ENCODE measurements around the gene CHAF1B. TPM values are rescaled to one million over a fixed set of nuclear protein-coding genes. Genes with fewer than 3 reads are reported as not detected.

CHAF1B gene
- total RNA-seq (2013; cell fraction: nucleolus; rRNA removed): 6.5 and 6.7 TPM in 2 replicates
- 12.8 and 13.7 TPM in 2 replicates for total RNA-seq (2014; rRNA removed)
- total RNA-seq (2014; rRNA removed; fragmentation: Illumina TruSeq; extraction: Trizol): 14.6 and 16.4 TPM in 2 replicates
- 24.8 TPM in 2 replicates for total RNA-seq (2021)
- polyA plus RNA-seq (2011; ENCODE audit: low read depth): 7.6 TPM
- polyA plus RNA-seq (2011; rRNA removed): 13.6 and 18.2 TPM in 2 replicates
- polyA plus RNA-seq (2011; cell fraction: cytosol; rRNA removed): 12.2 and 12.9 TPM in 2 replicates
- polyA plus RNA-seq (2011; cell fraction: nucleus; rRNA removed): 8.2 and 13.0 TPM in 2 replicates
- 7.7 and 8.2 TPM in 2 replicates for polyA plus RNA-seq (2012)
- polyA plus RNA-seq (2014; fragmentation: Illumina TruSeq; extraction: Trizol): 18.8 and 21.4 TPM in 2 replicates
- 1 to 10 TPM; 5.9 TPM for polyA plus RNA-seq (2014; fragmentation: Nextera tagmentation; extraction: Ambion mirVana)
- polyA plus RNA-seq (2014; rRNA removed): 15.1 and 15.2 TPM in 2 replicates
- 10 to 100 TPM; 31.4 to 31.5 TPM for polyA plus RNA-seq (2016; fragmentation: Nextera tagmentation; extraction: Ambion mirVana)
- polyA minus RNA-seq (2011; rRNA and poly(A)+ RNA removed): 10.4 and 11.1 TPM in 2 replicates
- polyA minus RNA-seq (2011; cell fraction: cytosol; rRNA and poly(A)+ RNA removed): 7.6 and 9.8 TPM in 2 replicates
- 2.8 and 7.1 TPM in 2 replicates for polyA minus RNA-seq (2011; cell fraction: nucleus; rRNA and poly(A)+ RNA removed)
- Bru-seq, nascent RNA: percentile 64 among the genes with signal in this experiment
- BruChase-seq, experiment 1, labeled RNA remaining after a 6-hour chase: percentile 64 among the genes with signal in this experiment
- percentile 63 among the genes with signal in this experiment for BruChase-seq, experiment 2, labeled RNA remaining after a 2-hour chase
- long read RNA-seq, experiment 1, full-length matches to known transcripts: 33 of 52 reads
- long read RNA-seq, experiment 1, partial matches to known transcripts: 6 of 52 reads
- long read RNA-seq, experiment 1, other reads (novel, unspliced or antisense): 13 of 52 reads
- long read RNA-seq, experiment 2, full-length matches to known transcripts: 26 of 55 reads
- long read RNA-seq, experiment 2, partial matches to known transcripts: 3 of 55 reads
- long read RNA-seq, experiment 2, other reads (novel, unspliced or antisense): 26 of 55 reads

- intact Hi-C loops (cut with micrococcal nuclease; ENCODE audit: unreplicated experiment) (loop anchor here (5.0 kb wide), 1 partner anchor 233 kb away; no protein-coding TSS in a partner anchor), in situ Hi-C loops (cut with MboI) (no loop called here)
- ChIA-PET POLR2A (interaction anchor here (0.5 to 1.7 kb wide), 3 partner anchors 53 to 1069 kb away, joined by 3 to 7 read pairs (median 4); no protein-coding TSS in a partner anchor), SMC1A (ENCODE audit: uncharacterized antibody, unreplicated experiment) (interaction anchor here (2.0 kb wide), 1 partner anchor 8 kb away, joined by 5 read pairs; no protein-coding TSS in a partner anchor), RAD21 (ENCODE audit: unreplicated experiment) (no interaction called here), CTCF (no interaction called here)
- no peak for DNase-seq (ENCODE audit: low read depth, low spot score)
- Histone ChIP-seq H3K9me3 (replicated peaks; ENCODE audit: control insufficient read depth, insufficient read depth, low read length) (no peaks in the 10 kb centered on the region), H4K20me1 (ENCODE audit: control insufficient read depth, insufficient read depth) (no peaks in the 10 kb centered on the region), H3K4me1 (ENCODE audit: control insufficient read depth, insufficient read depth, low read length) (no peaks in the 10 kb centered on the region; the same call in 1 of the 2 replicates), H3K27ac (ENCODE audit: control insufficient read depth, insufficient read depth) (peak within 1 kb of the TSS; percentile 55), H3K36me3 (ENCODE audit: control insufficient read depth in 2 of 2, insufficient read depth in 2 of 2, low read length in 1 of 2) (0 out of 4 replicates have a peak, but pooled peaks cover 0 to 3% of the 10 kb centered on the region in 2 experiments), H3K79me2 (ENCODE audit: control insufficient read depth, insufficient read depth, low read length) (peaks cover 4% of the 10 kb centered on the region; the same call in 1 of the 2 replicates), H2AFZ (ENCODE audit: control insufficient read depth, low read depth, low read length) (peak within 1 kb of the TSS; percentile 68), H3K4me3 (peak within 1 kb of the TSS; percentile 90), H3K4me2 (ENCODE audit: control insufficient read depth, insufficient read depth) (peak within 1 kb of the TSS; percentile 72), H3K9ac (ENCODE audit: control insufficient read depth, insufficient read depth, low read length) (peak within 1 kb of the TSS; percentile 78), H3K27me3 (replicated peaks in 1 of 2; ENCODE audit: control insufficient read depth in 2 of 2, insufficient read depth in 2 of 2, low read length in 1 of 2) (no peaks in the 10 kb centered on the region)
- no peak for FAIRE-seq
- no TSS peak for BruUV-seq (replicated peaks)
- ATAC-seq: peak; percentile 96
- WGBS (ENCODE audit: insufficient coverage, insufficient replicate concordance, low lambda C conversion rate, missing lambda C conversion rate): 2% methylated on average over 49 of the region's 77 CpGs
- peak; percentile 81 for TF ChIP-seq SP1 (IDR thresholded peaks at IDR 0.05; ENCODE audit: low read depth, low read length)
- no peak for TF ChIP-seq IRF4 (IDR thresholded peaks at IDR 0.05; ENCODE audit: low read depth, low read length)
- no peak for TF ChIP-seq SPI1 (IDR thresholded peaks at IDR 0.05; ENCODE audit: borderline replicate concordance, insufficient read depth, low read depth, low read length)
- TF ChIP-seq, protein P1, sequence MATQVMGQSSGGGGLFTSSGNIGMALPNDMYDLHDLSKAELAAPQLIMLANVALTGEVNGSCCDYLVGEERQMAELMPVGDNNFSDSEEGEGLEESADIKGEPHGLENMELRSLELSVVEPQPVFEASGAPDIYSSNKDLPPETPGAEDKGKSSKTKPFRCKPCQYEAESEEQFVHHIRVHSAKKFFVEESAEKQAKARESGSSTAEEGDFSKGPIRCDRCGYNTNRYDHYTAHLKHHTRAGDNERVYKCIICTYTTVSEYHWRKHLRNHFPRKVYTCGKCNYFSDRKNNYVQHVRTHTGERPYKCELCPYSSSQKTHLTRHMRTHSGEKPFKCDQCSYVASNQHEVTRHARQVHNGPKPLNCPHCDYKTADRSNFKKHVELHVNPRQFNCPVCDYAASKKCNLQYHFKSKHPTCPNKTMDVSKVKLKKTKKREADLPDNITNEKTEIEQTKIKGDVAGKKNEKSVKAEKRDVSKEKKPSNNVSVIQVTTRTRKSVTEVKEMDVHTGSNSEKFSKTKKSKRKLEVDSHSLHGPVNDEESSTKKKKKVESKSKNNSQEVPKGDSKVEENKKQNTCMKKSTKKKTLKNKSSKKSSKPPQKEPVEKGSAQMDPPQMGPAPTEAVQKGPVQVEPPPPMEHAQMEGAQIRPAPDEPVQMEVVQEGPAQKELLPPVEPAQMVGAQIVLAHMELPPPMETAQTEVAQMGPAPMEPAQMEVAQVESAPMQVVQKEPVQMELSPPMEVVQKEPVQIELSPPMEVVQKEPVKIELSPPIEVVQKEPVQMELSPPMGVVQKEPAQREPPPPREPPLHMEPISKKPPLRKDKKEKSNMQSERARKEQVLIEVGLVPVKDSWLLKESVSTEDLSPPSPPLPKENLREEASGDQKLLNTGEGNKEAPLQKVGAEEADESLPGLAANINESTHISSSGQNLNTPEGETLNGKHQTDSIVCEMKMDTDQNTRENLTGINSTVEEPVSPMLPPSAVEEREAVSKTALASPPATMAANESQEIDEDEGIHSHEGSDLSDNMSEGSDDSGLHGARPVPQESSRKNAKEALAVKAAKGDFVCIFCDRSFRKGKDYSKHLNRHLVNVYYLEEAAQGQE (IDR thresholded peaks at IDR 0.05; ENCODE audit: low read depth, low read length): no peak
- TF ChIP-seq BACH1 (IDR thresholded peaks at IDR 0.05; ENCODE audit: borderline replicate concordance): 0 out of 2 replicates have a peak, but pooled peaks have one; percentile 55
- no peak for TF ChIP-seq FOXM1 (IDR thresholded peaks at IDR 0.05; ENCODE audit: low read depth, low read length)
- TF ChIP-seq MYC (IDR thresholded peaks at IDR 0.05; ENCODE audit: insufficient read depth, insufficient read length, insufficient replicate concordance, low read length, severe bottlenecking): no peak
- TF ChIP-seq HDAC6 (IDR thresholded peaks at IDR 0.05; ENCODE audit: unreplicated experiment): peak; percentile 47
- TF ChIP-seq SMARCA5 (IDR thresholded peaks at IDR 0.05): 0 out of 2 replicates have a peak, but pooled peaks have one; percentile 46
- peak; percentile 48; the same call in 1 of the 2 replicates for TF ChIP-seq ZNF687 (IDR thresholded peaks at IDR 0.05)
These were observed at the start of gene CHAF1B for GRCh38 chr21:36385233-36386030. CHAF1B (plus strand) TSS chr21:36385392; CDS start chr21:36386137, 745 bp downstream.

All from GM12878 (cell line).